Measurements from ENCODE around the gene ELFN1. TPM values are rescaled to one million over a fixed set of nuclear protein-coding genes. Genes with fewer than 3 reads are reported as not detected.

ELFN1 gene
- total RNA-seq, 1 donor: 12.7 TPM

- Histone ChIP-seq H3K27me3 (ENCODE audit: insufficient read depth, low read length) (peaks cover 32% of the 10 kb centered on the region), H3K4me2 (ENCODE audit: insufficient read depth, low read length) (no peak overlapping the region), H3K27ac (ENCODE audit: low read depth, low read length) (no peak overlapping the region), H3K4me1 (ENCODE audit: insufficient read depth, low read length) (no peaks in the 10 kb centered on the region), H3K36me3 (ENCODE audit: insufficient read depth, low read length) (no peaks in the 10 kb centered on the region), H2AFZ (ENCODE audit: low read length) (no peak overlapping the region), H3K4me3 (ENCODE audit: insufficient read depth, low read length) (no peak overlapping the region), H4K20me1 (ENCODE audit: insufficient read depth, low read length) (no peaks in the 10 kb centered on the region), H3K79me2 (ENCODE audit: insufficient read depth, low read length) (no peaks in the 10 kb centered on the region), H3K9me3 (ENCODE audit: low read depth, low read length) (no peaks in the 10 kb centered on the region)
- DNase-seq (ENCODE audit: insufficient read length, low spot score, missing footprints): peak; percentile 23
- TF ChIP-seq CTCF (IDR thresholded peaks at IDR 0.05; ENCODE audit: extremely low read depth, low read depth, low read length): no peak
These were observed 84.3 kb downstream of the ELFN1 start for GRCh38 chr7:1754345-1754908.

- peak; percentile 36 for DNase-seq (ENCODE audit: insufficient read length, low spot score, missing footprints)
- H4K20me1 ChIP-seq (ENCODE audit: insufficient read depth, low read length): no peaks in the 10 kb centered on the region
- no peak for TF ChIP-seq CTCF (IDR thresholded peaks at IDR 0.05; ENCODE audit: extremely low read depth, low read depth, low read length)
- H3K79me2 ChIP-seq (ENCODE audit: insufficient read depth, low read length): no peaks in the 10 kb centered on the region
- H3K27ac ChIP-seq (ENCODE audit: low read depth, low read length): no peak overlapping the region
- H3K36me3 ChIP-seq (ENCODE audit: insufficient read depth, low read length): no peaks in the 10 kb centered on the region
- H3K4me3 ChIP-seq (ENCODE audit: insufficient read depth, low read length): no peak overlapping the region
- no peaks in the 10 kb centered on the region for H3K4me1 ChIP-seq (ENCODE audit: insufficient read depth, low read length)
- no peaks in the 10 kb centered on the region for H3K9me3 ChIP-seq (ENCODE audit: low read depth, low read length)
- H2AFZ ChIP-seq (ENCODE audit: low read length): no peak overlapping the region
- H3K27me3 ChIP-seq (ENCODE audit: insufficient read depth, low read length): peaks cover 21% of the 10 kb centered on the region
- H3K4me2 ChIP-seq (ENCODE audit: insufficient read depth, low read length): no peak overlapping the region
These were observed 85.9 kb downstream of the ELFN1 start for GRCh38 chr7:1755783-1756625.

- Histone ChIP-seq H3K4me2 (ENCODE audit: insufficient read depth, low read length) (no peak overlapping the region), H3K27ac (ENCODE audit: low read depth, low read length) (no peak overlapping the region), H3K9me3 (ENCODE audit: low read depth, low read length) (peaks cover 5% of the 10 kb centered on the region), H3K36me3 (ENCODE audit: insufficient read depth, low read length) (no peaks in the 10 kb centered on the region), H3K27me3 (ENCODE audit: insufficient read depth, low read length) (peaks cover 21% of the 10 kb centered on the region), H3K79me2 (ENCODE audit: insufficient read depth, low read length) (no peaks in the 10 kb centered on the region), H3K4me1 (ENCODE audit: insufficient read depth, low read length) (no peaks in the 10 kb centered on the region), H2AFZ (ENCODE audit: low read length) (no peak overlapping the region), H4K20me1 (ENCODE audit: insufficient read depth, low read length) (no peaks in the 10 kb centered on the region), H3K4me3 (ENCODE audit: insufficient read depth, low read length) (no peak overlapping the region)
- TF ChIP-seq CTCF (IDR thresholded peaks at IDR 0.05; ENCODE audit: extremely low read depth, low read depth, low read length): no peak
- DNase-seq (ENCODE audit: insufficient read length, low spot score, missing footprints): peak; percentile 49
These were observed 87.5 kb downstream of the ELFN1 start for GRCh38 chr7:1757601-1758000.

All from osteoblast (primary cell).